ENCODE measurements around the gene RPL41. TPM values are rescaled to one million over a fixed set of nuclear protein-coding genes. Genes with fewer than 3 reads are reported as not detected.

RPL41 gene
- total RNA-seq, 1 experiment from 2014 or later = 4,637 TPM

- Histone ChIP-seq H3T11ph (ENCODE audit: low read length) (no peak overlapping the region), H3K4me2 (ENCODE audit: insufficient read depth, insufficient read length, low read length) (peak overlapping the region; percentile 57), H3K18ac (ENCODE audit: insufficient read length, low read depth, low read length) (peak overlapping the region; percentile 99), H2BK12ac (ENCODE audit: insufficient read length, low read depth, low read length) (no peak overlapping the region), H2AK5ac (ENCODE audit: insufficient read length, low read length) (no peak overlapping the region), H2BK120ac (ENCODE audit: low read depth, low read length, poor library complexity, severe bottlenecking) (no peak overlapping the region), H3K9ac (ENCODE audit: extremely low read depth, insufficient read length, low read length) (peak overlapping the region; percentile 91), H4K91ac (ENCODE audit: insufficient read length, low read depth, low read length) (no peak overlapping the region), H3K23me2 (ENCODE audit: insufficient read length, low read depth, low read length, poor library complexity, severe bottlenecking) (peaks cover 13% of the 10 kb centered on the region), H2BK20ac (ENCODE audit: low read depth, low read length, poor library complexity, severe bottlenecking) (no peak overlapping the region), H4K8ac (replicated peaks; ENCODE audit: insufficient read length, low read depth, low read length) (no peak overlapping the region), H2BK15ac (ENCODE audit: low read depth, low read length) (no peak overlapping the region), H3K4ac (ENCODE audit: low read depth, low read length) (no peak overlapping the region), H3K14ac (ENCODE audit: insufficient read depth, low read length) (peak overlapping the region; percentile 97), H3K27me3 (ENCODE audit: insufficient read depth, low read length) (no peaks in the 10 kb centered on the region; the same call in 1 of the 2 replicates), H3K4me1 (ENCODE audit: insufficient read depth, low read length) (0 out of 2 replicates have a peak, but pooled peaks cover 4% of the 10 kb centered on the region), H2AFZ (ENCODE audit: low read length) (no peak overlapping the region), H2BK5ac (ENCODE audit: insufficient read length, low read length) (no peak overlapping the region), H3K27ac (ENCODE audit: insufficient read length, low read depth, low read length) (peak overlapping the region; percentile 29), H3K79me1 (ENCODE audit: insufficient read depth, low read depth, low read length, poor library complexity, severe bottlenecking) (no peaks in the 10 kb centered on the region), H4K20me1 (ENCODE audit: control insufficient read depth, insufficient read depth, insufficient read length) (no peaks in the 10 kb centered on the region), H3K79me2 (ENCODE audit: insufficient read depth, low read length) (peaks cover 7% of the 10 kb centered on the region; the same call in 1 of the 2 replicates), H4K5ac (ENCODE audit: insufficient read length, low read depth, low read length) (no peak overlapping the region), H3K9me3 (ENCODE audit: control insufficient read depth, low read depth, low read length) (no peaks in the 10 kb centered on the region), H3K56ac (ENCODE audit: insufficient read length, low read depth, low read length) (no peak overlapping the region), H3K23ac (ENCODE audit: insufficient read length, low read depth, low read length) (no peak overlapping the region)
- WGBS (ENCODE audit: extremely low coverage, insufficient read length, low lambda C conversion rate) = no CpG with 5 or more reads among the region's 50 CpGs
- H3K27me3 Mint-ChIP-seq (ENCODE audit: low read depth) = no peaks in the 10 kb centered on the region
- H3K27ac Mint-ChIP-seq = peak overlapping the region; percentile 94 to 98 (median 98); a peak in 6 of 7 replicates
- DNase-seq = peak; percentile 97
- peaks cover 0 to 8% (median 7%) of the 10 kb centered on the region in 3 experiments for H3K36me3 Mint-ChIP-seq (ENCODE audit: insufficient read depth in 1 of 3, low read depth in 3 of 3)
- H3K4me3 Mint-ChIP-seq = peak overlapping the region; percentile 83 to 93
- peaks cover 19 to 22% of the 10 kb centered on the region in 2 experiments for H3K4me1 Mint-ChIP-seq
- peak; percentile 84 for TF ChIP-seq CTCF (conservative IDR thresholded peaks at IDR 0.05)
- peaks cover 3% of the 10 kb centered on the region in 2 experiments; a peak in 4 of 5 replicates for H3K9me3 Mint-ChIP-seq
Measured at GRCh38 chr12:56078931-56079722, 37.3 kb upstream of the RPL41 start.
